Choroid plexus epithelial cell (primary cell): ENCODE measurements around the gene SLC15A4.

Source experiments
- DNase-seq: peaks from one replicate; pipeline ENCODE4 v3.0.0-alpha.2; 2010; ENCODE audit warnings: low read depth
- H3K4me3 ChIP-seq: 2 replicates; pipeline ENCODE4 v1.5.1; 2011; ENCODE audit warnings: low read depth, mild to moderate bottlenecking, control low read depth, low read length, moderate library complexity
- CTCF ChIP-seq: conservative IDR thresholded peaks from 2 replicates; pipeline ENCODE4 v1.5.1; 2011; ENCODE audit warnings: low read depth, mild to moderate bottlenecking, control low read depth, inconsistent platforms, low read length, moderate library complexity

Gene SLC15A4

GRCh38 chr12:128786741-128787391 lies 36.9 kb downstream of the SLC15A4 start:
- no peak for TF ChIP-seq CTCF

GRCh38 chr12:128784030-128784760 lies 39.6 kb downstream of the SLC15A4 start:
- peak; percentile 86 for DNase-seq
- H3K4me3 ChIP-seq, result no peak overlapping the region
- TF ChIP-seq CTCF, result no peak

More at GRCh38 chr12:128786741-128787391, 36.9 kb downstream of the SLC15A4 start:
- DNase-seq, result no peak
- no peak overlapping the region for H3K4me3 ChIP-seq

DNA sequence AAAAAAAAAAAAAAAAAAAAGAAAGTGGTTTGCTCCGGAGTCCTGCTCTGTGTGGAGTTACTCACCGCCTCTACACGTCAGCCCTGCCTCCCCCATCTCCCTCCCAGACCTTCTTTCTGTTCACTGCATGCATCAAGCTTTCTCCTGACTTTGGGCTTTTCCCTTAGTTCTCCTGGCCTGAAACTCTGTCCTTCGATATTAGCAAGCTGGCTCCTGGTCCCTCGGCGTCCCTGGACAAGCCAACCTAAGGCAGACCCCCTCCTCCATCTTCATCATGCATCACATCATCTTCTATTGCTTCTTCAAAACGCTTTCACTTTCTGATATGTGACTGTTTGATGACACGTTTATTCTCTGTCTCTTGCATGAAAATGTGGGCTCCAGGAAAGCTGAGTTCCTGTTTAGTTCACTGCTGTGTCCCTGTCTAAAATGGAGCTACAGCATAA lies 40.6 kb downstream of the SLC15A4 start:
- H3K4me3 ChIP-seq, result no peak overlapping the region
- no peak for TF ChIP-seq CTCF
- DNase-seq, result peak; percentile 45

DNA sequence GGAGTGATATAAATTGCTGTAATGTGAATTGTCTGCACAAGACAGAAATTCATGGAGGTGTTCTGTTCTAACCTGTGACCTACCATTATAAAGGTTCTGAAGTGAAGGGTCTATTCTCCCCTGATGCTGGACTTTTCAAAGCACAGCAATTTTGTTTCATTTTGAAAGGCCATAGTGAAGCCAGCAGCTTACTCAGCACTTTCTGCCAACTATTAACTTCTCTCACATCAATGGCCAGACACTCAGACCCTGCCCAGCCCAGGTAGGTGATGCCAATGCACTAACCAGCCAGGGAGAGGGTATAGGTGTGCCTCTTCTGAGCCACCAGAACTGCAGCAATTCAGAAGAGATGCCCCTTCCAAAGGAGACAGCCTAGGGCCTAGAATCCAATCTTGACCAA lies 43.9 kb downstream of the SLC15A4 start:
- H3K4me3 ChIP-seq, result no peak overlapping the region
- DNase-seq, result no peak
- no peak for TF ChIP-seq CTCF

DNA sequence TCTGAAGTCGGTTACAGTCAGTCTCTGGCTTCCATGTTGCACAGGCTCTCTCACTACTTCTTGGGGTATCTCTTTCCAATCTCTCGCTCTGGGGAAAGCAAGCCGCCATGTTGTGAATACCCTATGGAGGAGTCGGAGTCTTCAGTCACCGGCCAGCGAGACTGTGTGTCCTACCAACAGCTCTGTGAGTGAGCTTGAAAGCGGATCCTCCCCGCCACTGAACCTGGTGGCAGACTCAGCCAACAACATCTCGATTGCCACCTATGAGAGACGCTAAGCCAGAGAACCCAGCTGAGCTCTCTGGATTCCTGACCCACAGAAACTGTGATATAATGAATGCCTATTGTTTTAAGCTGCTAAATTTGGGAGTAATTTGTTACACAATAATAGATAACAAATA lies 51.5 kb downstream of the SLC15A4 start:
- no peak for TF ChIP-seq CTCF

DNA sequence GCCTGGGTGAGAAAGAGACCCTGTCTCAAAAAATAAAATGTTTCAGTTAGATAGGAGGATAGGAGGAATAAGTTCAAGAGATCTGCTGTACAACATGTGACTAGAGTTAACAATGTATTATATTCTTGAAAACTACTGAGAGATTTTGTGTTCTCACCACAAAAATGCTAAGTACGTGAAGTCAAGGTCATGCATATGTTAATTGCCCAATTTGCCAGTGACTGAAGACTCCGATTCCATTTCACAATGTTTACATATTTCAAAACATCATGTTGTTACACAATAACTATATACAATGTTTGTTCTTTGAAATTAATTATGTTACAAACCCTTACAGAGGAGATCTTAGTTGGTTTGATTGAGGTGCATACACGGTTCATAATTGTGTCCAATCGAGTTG lies 52.1 kb downstream of the SLC15A4 start:
- TF ChIP-seq CTCF, result no peak
- H3K4me3 ChIP-seq, result no peak overlapping the region
- DNase-seq, result peak; percentile 63

More for the DNA sequence above, 51.5 kb downstream of the SLC15A4 start:
- no peak for DNase-seq
- H3K4me3 ChIP-seq, result no peak overlapping the region
